ENCODE results near the gene PRKAB1. TPM values are rescaled to one million over a fixed set of nuclear protein-coding genes. Genes with fewer than 3 reads are reported as not detected.

PRKAB1 gene
- total RNA-seq, 1 experiment from 2014 or later = 25.0 TPM

GRCh38 chr12:119678459-119678858 is 10.5 kb downstream of the PRKAB1 start:
- intact Hi-C loops (cut with micrococcal nuclease) = no loop called here
- Histone ChIP-seq H2AFZ (ENCODE audit: low read depth, low read length, poor library complexity, severe bottlenecking) (no peak overlapping the region), H4K20me1 (ENCODE audit: insufficient read depth) (no peaks in the 10 kb centered on the region), H3K36me3 (ENCODE audit: control insufficient read depth in 1 of 2, insufficient read depth in 2 of 2, low read length in 2 of 2) (peaks cover 50 to 62% of the 10 kb centered on the region in 2 experiments), H3K4me2 (ENCODE audit: low read length) (no peak overlapping the region), H3K9me2 (ENCODE audit: insufficient read depth) (no peaks in the 10 kb centered on the region), H3K79me2 (ENCODE audit: insufficient read depth, low read length) (no peaks in the 10 kb centered on the region; the same call in 1 of the 2 replicates), H3K9ac (ENCODE audit: low read length) (no peak overlapping the region), H3K9me3 (ENCODE audit: control insufficient read depth in 1 of 2, insufficient read depth in 1 of 2, low read depth in 1 of 2, low read length in 2 of 2) (no peaks in the 10 kb centered on the region), H3K4me3 (replicated peaks in 1 of 2; ENCODE audit: low read depth in 1 of 2, low read length in 2 of 2) (no peak overlapping the region), H3K4me1 (ENCODE audit: control insufficient read depth in 1 of 2, insufficient read depth in 2 of 2, low read length in 2 of 2) (no peaks in the 10 kb centered on the region), H3K27ac (ENCODE audit: low read depth, low read length) (no peak overlapping the region), H3K27me3 (ENCODE audit: insufficient read depth, low read length) (no peaks in the 10 kb centered on the region)
- DNase-seq (ENCODE audit: low read depth, low spot score) = no peak
- RAD21 ChIA-PET (ENCODE audit: low non-redundant PET in 1 of 2, low total read pairs in 2 of 2, uncharacterized antibody in 2 of 2, unreplicated experiment in 2 of 2) = no interaction called here
- CTCF ChIA-PET = no interaction called here
- TF ChIP-seq EGR1 (IDR thresholded peaks at IDR 0.05; ENCODE audit: low read depth) (no peak), CEBPB (IDR thresholded peaks at IDR 0.05; ENCODE audit: low read depth) (no peak), CBX3 (IDR thresholded peaks at IDR 0.05; ENCODE audit: low read depth) (no peak), ZNF274 (IDR thresholded peaks at IDR 0.05; ENCODE audit: low read depth, low read length) (no peak), POLR2A (IDR thresholded peaks at IDR 0.05; ENCODE audit: borderline replicate concordance, extremely low read depth, insufficient read depth, insufficient read length) (no peak)
- no peak for ATAC-seq
- POLR2A ChIA-PET = no interaction called here
- no TSS peak for BruUV-seq (replicated peaks)

DNA sequence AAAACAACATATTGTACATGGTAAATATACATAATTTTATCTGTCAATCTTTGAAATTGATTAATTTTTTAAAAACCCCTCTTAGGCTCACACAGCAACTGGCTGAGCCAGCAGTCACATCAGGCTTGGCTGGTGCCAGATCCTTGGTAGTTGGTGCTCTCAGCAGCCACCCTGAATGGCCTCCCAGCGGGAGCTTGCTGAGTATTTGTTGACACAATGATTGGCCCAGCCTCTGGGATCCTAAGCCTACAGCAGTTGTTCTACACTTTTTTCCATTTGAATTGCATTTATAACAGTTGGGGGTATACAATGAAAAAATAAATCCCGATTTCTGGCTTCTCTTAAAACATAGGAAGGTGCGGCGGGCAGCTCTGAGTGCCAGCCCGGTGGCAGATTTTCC is 11.1 kb downstream of the PRKAB1 start:
- no peak overlapping the region for H3K4me2 ChIP-seq (ENCODE audit: low read length)
- H3K36me3 ChIP-seq (ENCODE audit: control insufficient read depth in 1 of 2, insufficient read depth in 2 of 2, low read length in 2 of 2) = peaks cover 45 to 57% of the 10 kb centered on the region in 2 experiments
- no peak overlapping the region for H3K27ac ChIP-seq (ENCODE audit: low read depth, low read length)
- H2AFZ ChIP-seq (ENCODE audit: low read depth, low read length, poor library complexity, severe bottlenecking) = no peak overlapping the region
- H4K20me1 ChIP-seq (ENCODE audit: insufficient read depth) = no peaks in the 10 kb centered on the region
- H3K9me2 ChIP-seq (ENCODE audit: insufficient read depth) = no peaks in the 10 kb centered on the region
- BruUV-seq (replicated peaks) = no TSS peak
- intact Hi-C loops (cut with micrococcal nuclease) = no loop called here
- H3K9ac ChIP-seq (ENCODE audit: low read length) = no peak overlapping the region
- ChIA-PET CTCF (no interaction called here), RAD21 (ENCODE audit: low non-redundant PET in 1 of 2, low total read pairs in 2 of 2, uncharacterized antibody in 2 of 2, unreplicated experiment in 2 of 2) (no interaction called here), POLR2A (no interaction called here)
- DNase-seq (ENCODE audit: low read depth, low spot score) (no peak), ATAC-seq (no peak)
- no peaks in the 10 kb centered on the region for H3K9me3 ChIP-seq (ENCODE audit: control insufficient read depth in 1 of 2, insufficient read depth in 1 of 2, low read depth in 1 of 2, low read length in 2 of 2)
- H3K4me1 ChIP-seq (ENCODE audit: control insufficient read depth in 1 of 2, insufficient read depth in 2 of 2, low read length in 2 of 2) = no peaks in the 10 kb centered on the region
- H3K79me2 ChIP-seq (ENCODE audit: insufficient read depth, low read length) = no peaks in the 10 kb centered on the region
- no peaks in the 10 kb centered on the region for H3K27me3 ChIP-seq (ENCODE audit: insufficient read depth, low read length)
- H3K4me3 ChIP-seq (replicated peaks in 1 of 2; ENCODE audit: low read depth in 1 of 2, low read length in 2 of 2) = no peak overlapping the region
- TF ChIP-seq EGR1 (IDR thresholded peaks at IDR 0.05; ENCODE audit: low read depth) (no peak), TCF7L2 (IDR thresholded peaks at IDR 0.05; ENCODE audit: borderline replicate concordance, extremely low read depth, insufficient read depth, insufficient read length) (no peak), ZBTB33 (IDR thresholded peaks at IDR 0.05; ENCODE audit: extremely low read depth, insufficient replicate concordance, low read length) (no peak), ZNF274 (IDR thresholded peaks at IDR 0.05; ENCODE audit: low read depth, low read length) (no peak), ELF1 (IDR thresholded peaks at IDR 0.05; ENCODE audit: borderline replicate concordance, low read depth) (no peak), POLR2A (IDR thresholded peaks at IDR 0.05; ENCODE audit: borderline replicate concordance, extremely low read depth, insufficient read depth, insufficient read length) (no peak), EZH2phosphoT487 (IDR thresholded peaks at IDR 0.05; ENCODE audit: borderline replicate concordance) (no peak), CBX3 (IDR thresholded peaks at IDR 0.05; ENCODE audit: low read depth) (no peak), YY1 (IDR thresholded peaks at IDR 0.05; ENCODE audit: extremely low read depth, insufficient replicate concordance, low read depth, low read length) (no peak), POLR2AphosphoS5 (IDR thresholded peaks at IDR 0.05; ENCODE audit: low read depth, low read length) (no peak), ATF3 (IDR thresholded peaks at IDR 0.05) (no peak), REST (IDR thresholded peaks at IDR 0.05; ENCODE audit: low read depth) (no peak), FOSL1 (IDR thresholded peaks at IDR 0.05; ENCODE audit: low read depth) (no peak), SIN3A (IDR thresholded peaks at IDR 0.05; ENCODE audit: low read depth) (no peak)

Measured in HCT116 (cell line).